H1 (cell line): Measurements from ENCODE around the gene NUP210L. TPM values are rescaled to one million over a fixed set of nuclear protein-coding genes. Genes with fewer than 3 reads are reported as not detected.

Experiments
- CTCF ChIA-PET: fragments of 300-600 bp; sonication (Branson Sonifier 250); formaldehyde crosslinking; loops from one replicate; lab custom pipeline; 2021; ENCODE audit not compliant: partially characterized antibody; lab: Charles Lee
- POLR2A ChIA-PET: fragments of 300-600 bp; sonication (Branson Sonifier 250); formaldehyde crosslinking; loops from one replicate; lab custom pipeline; 2021; ENCODE audit warnings: inconsistent platforms; ENCODE audit not compliant: partially characterized antibody; lab: Charles Lee
- DNase-seq, 2 experiments: peaks; one replicate each; pipeline versions ENCODE4 v3.0.0 to v3.0.0-alpha.2; 2010 to 2022; ENCODE audit warnings: low spot score in 2 of 2, low read depth in 1 of 2, mixed read lengths in 1 of 2
- FAIRE-seq: peaks from 2 replicates; lab custom pipeline; 2011; peaks lifted over from hg19 to GRCh38; lab: Jason Lieb, UNC
- H2AFZ ChIP-seq: 2 replicates; pipeline ENCODE4 v1.8.1; 2012; ENCODE audit warnings: low read length, inconsistent platforms
- H2AK5ac ChIP-seq: 2 replicates; pipeline ENCODE4 v1.6.1; 2013; ENCODE audit warnings: low read depth, low read length
- H2BK120ac ChIP-seq: replicated peaks from 2 replicates; pipeline ENCODE3; 2013; ENCODE audit warnings: low read depth, low read length, inconsistent platforms
- H2BK12ac ChIP-seq: 2 replicates; pipeline ENCODE4 v1.6.1; 2013; ENCODE audit warnings: low read depth, low read length
- H2BK15ac ChIP-seq: 2 replicates; pipeline ENCODE4 v1.6.1; 2013; ENCODE audit warnings: low read length
- H2BK20ac ChIP-seq: 2 replicates; pipeline ENCODE4 v1.6.1; 2013; ENCODE audit warnings: low read length
- H2BK5ac ChIP-seq: 2 replicates; pipeline ENCODE4 v1.6.1; 2013; ENCODE audit warnings: low read depth, low read length
- H3K14ac ChIP-seq: 2 replicates; pipeline ENCODE4 v1.6.1; 2013; ENCODE audit warnings: inconsistent platforms; ENCODE audit not compliant: insufficient read length
- H3K18ac ChIP-seq: 2 replicates; pipeline ENCODE4 v1.6.1; 2013; ENCODE audit warnings: low read length; ENCODE audit errors: extremely low read depth
- H3K23ac ChIP-seq: 2 replicates; pipeline ENCODE4 v1.6.1; 2013; ENCODE audit warnings: inconsistent platforms; ENCODE audit not compliant: insufficient read length
- H3K23me2 ChIP-seq: 2 replicates; pipeline ENCODE4 v1.6.1; 2013; ENCODE audit warnings: low read depth, low read length
- H3K27ac ChIP-seq: 2 replicates; pipeline ENCODE4 v1.6.1; 2011; ENCODE audit warnings: low read depth, low read length, inconsistent platforms
- H3K27me3 ChIP-seq, 4 experiments: replicated peaks in 1 of 4; 1 replicate in 1 of 4; 2 replicates in 3 of 4; pipeline versions ENCODE4 v1.6.1 to v1.8.1; 2011 to 2013; ENCODE audit warnings: low read length in 3 of 4, mild to moderate bottlenecking in 3 of 4, inconsistent platforms in 2 of 4, mixed read lengths in 2 of 4, moderate library complexity in 1 of 4; ENCODE audit not compliant: control insufficient read depth in 3 of 4, insufficient read depth in 3 of 4; ENCODE audit errors: extremely low read depth in 1 of 4
- H3K36me3 ChIP-seq, 4 experiments: 2 replicates each; pipeline versions ENCODE4 v1.6.1 to v1.8.1; 2011 to 2013; ENCODE audit warnings: mild to moderate bottlenecking in 4 of 4, low read length in 3 of 4, moderate library complexity in 2 of 4, control low read depth in 1 of 4, inconsistent platforms in 1 of 4; ENCODE audit not compliant: insufficient read depth in 4 of 4, control insufficient read depth in 2 of 4
- H3K4ac ChIP-seq: replicated peaks from 2 replicates; pipeline ENCODE3; 2013; ENCODE audit warnings: low read length, low read depth, mixed read lengths, inconsistent platforms; ENCODE audit not compliant: insufficient read length
- H3K4me1 ChIP-seq, 4 experiments: replicated peaks in 1 of 4; 1 replicate in 1 of 4; 2 replicates in 3 of 4; pipeline versions ENCODE4 v1.6.1 to v1.8.1; 2011 to 2013; ENCODE audit warnings: low read length in 3 of 4, inconsistent platforms in 2 of 4, mixed read lengths in 1 of 4; ENCODE audit not compliant: insufficient read depth in 4 of 4, control insufficient read depth in 3 of 4
- H3K4me2 ChIP-seq, 2 experiments: 2 replicates each; pipeline versions ENCODE4 v1.6.1 to v1.8.1; 2011 to 2013; ENCODE audit warnings: low read depth in 2 of 2, low read length in 2 of 2, control low read depth in 1 of 2, inconsistent platforms in 1 of 2, mild to moderate bottlenecking in 1 of 2; ENCODE audit not compliant: insufficient read depth in 1 of 2
- H3K4me3 ChIP-seq, 4 experiments: fragments of 200-600, 300-600 bp in 1 of 4; sonication (generic), shearing (Covaris generic), sonication (Bioruptor Twin) in 1 of 4; 2 replicates each; pipeline versions ENCODE4 v1.5.1 to v1.8.1; 2011 to 2016; ENCODE audit warnings: low read length in 4 of 4, low read depth in 3 of 4, control low read depth in 2 of 4, inconsistent platforms in 2 of 4, mild to moderate bottlenecking in 2 of 4, mixed read lengths in 1 of 4, moderate library complexity in 1 of 4; ENCODE audit not compliant: insufficient read depth in 2 of 4; ENCODE audit errors: extremely low read depth in 1 of 4
- H3K56ac ChIP-seq: replicated peaks from 2 replicates; pipeline ENCODE3; 2013; ENCODE audit warnings: low read depth, mild to moderate bottlenecking, mixed read lengths, low read length, inconsistent platforms; ENCODE audit not compliant: insufficient read length
- H3K79me1 ChIP-seq: 2 replicates; pipeline ENCODE4 v1.6.1; 2013; ENCODE audit warnings: low read depth, low read length, control low read depth
- H3K79me2 ChIP-seq, 2 experiments: 2 replicates each; pipeline versions ENCODE4 v1.6.1 to v1.8.1; 2012 to 2013; ENCODE audit warnings: low read length in 2 of 2, mild to moderate bottlenecking in 2 of 2, inconsistent platforms in 1 of 2; ENCODE audit not compliant: insufficient read depth in 2 of 2, control insufficient read depth in 1 of 2
- H3K9ac ChIP-seq, 4 experiments: replicated peaks in 1 of 4; 1 replicate in 1 of 4; 2 replicates in 3 of 4; pipeline versions ENCODE4 v1.6.1 to v1.8.1; 2011 to 2013; ENCODE audit warnings: low read depth in 3 of 4, low read length in 3 of 4, control low read depth in 2 of 4, mild to moderate bottlenecking in 2 of 4, moderate library complexity in 2 of 4, inconsistent platforms in 1 of 4; ENCODE audit errors: extremely low read depth in 1 of 4
- H3K9me3 ChIP-seq, 2 experiments: 2 replicates each; pipeline versions ENCODE4 v1.6.1 to v1.8.1; 2012 to 2013; ENCODE audit warnings: mild to moderate bottlenecking in 2 of 2, moderate library complexity in 2 of 2, control low read depth in 1 of 2, inconsistent platforms in 1 of 2, low read depth in 1 of 2, low read length in 1 of 2, mixed read lengths in 1 of 2; ENCODE audit not compliant: insufficient read depth in 2 of 2
- H4K20me1 ChIP-seq, 2 experiments: replicated peaks in 1 of 2; 2 replicates each; pipeline versions ENCODE3 to v1.8.1; 2011 to 2013; ENCODE audit warnings: inconsistent platforms in 2 of 2, low read length in 2 of 2, mild to moderate bottlenecking in 1 of 2; ENCODE audit not compliant: insufficient read depth in 2 of 2, control insufficient read depth in 1 of 2
- H4K5ac ChIP-seq: 2 replicates; pipeline ENCODE4 v1.6.1; 2013; ENCODE audit warnings: low read length, low read depth, mixed read lengths, inconsistent platforms; ENCODE audit not compliant: insufficient read length
- H4K8ac ChIP-seq: 2 replicates; pipeline ENCODE4 v1.8.0; 2013; ENCODE audit warnings: mild to moderate bottlenecking, moderate library complexity, low read length, inconsistent platforms; ENCODE audit not compliant: insufficient read depth; ENCODE audit errors: extremely low read depth
- H4K91ac ChIP-seq: replicated peaks from 2 replicates; pipeline ENCODE3; 2013; ENCODE audit warnings: low read length, mixed read lengths, inconsistent platforms; ENCODE audit not compliant: insufficient read length
- ATF2 ChIP-seq: IDR thresholded peaks from 2 replicates; pipeline ENCODE4 v1.6.1; 2012; ENCODE audit warnings: low read length, inconsistent platforms
- CBX5 ChIP-seq: fragments of 300-800, 300-1000 bp; sonication (generic); IDR thresholded peaks from 2 replicates; pipeline ENCODE4 v1.7.1; 2016; ENCODE audit warnings: antibody characterized with exemption, low read length, low read depth
- CBX8 ChIP-seq: fragments of 300-800, 300-1000 bp; sonication (generic); IDR thresholded peaks from 2 replicates; pipeline ENCODE4 v1.7.1; 2016; ENCODE audit warnings: low read depth, low read length, borderline replicate concordance
- CHD1 ChIP-seq: IDR thresholded peaks from 2 replicates; pipeline ENCODE4 v1.6.1; 2012; ENCODE audit warnings: low read depth, low read length, improper control_type of control experiment
- CHD2 ChIP-seq: IDR thresholded peaks from 2 replicates; pipeline ENCODE4 v1.6.1; 2012; ENCODE audit warnings: low read length, improper control_type of control experiment
- HDAC6 ChIP-seq: IDR thresholded peaks from one replicate; pipeline ENCODE4 v1.7.1; 2012; ENCODE audit warnings: low read depth, mild to moderate bottlenecking, inconsistent platforms, low read length, moderate library complexity
- JUN ChIP-seq: IDR thresholded peaks from 2 replicates; pipeline ENCODE4 v1.6.1; 2011; ENCODE audit warnings: low read depth, mild to moderate bottlenecking, improper control_type of control experiment, low read length
- RNF2 ChIP-seq: fragments of 200-900, 300-1000 bp; sonication (generic); IDR thresholded peaks from 2 replicates; pipeline ENCODE4 v1.7.1; 2016; ENCODE audit warnings: borderline replicate concordance, low read depth, mild to moderate bottlenecking, antibody characterized with exemption, low read length; ENCODE audit not compliant: poor library complexity, severe bottlenecking; ENCODE audit errors: missing control alignments
- SAP30 ChIP-seq: fragments of 300-600 bp; sonication (generic); IDR thresholded peaks from 2 replicates; pipeline ENCODE4 v1.7.1; 2012; ENCODE audit warnings: low read length, moderate library complexity, mild to moderate bottlenecking, inconsistent platforms; ENCODE audit not compliant: insufficient read depth, insufficient replicate concordance
- SUZ12 ChIP-seq: fragments of 200-600 bp; sonication (generic); IDR thresholded peaks from 2 replicates; pipeline ENCODE4 v1.6.1; 2012; ENCODE audit warnings: mild to moderate bottlenecking, inconsistent platforms, low read length, moderate library complexity, mixed read lengths
- USF2 ChIP-seq: IDR thresholded peaks from 2 replicates; pipeline ENCODE4 v1.6.1; 2011; ENCODE audit warnings: low read length, improper control_type of control experiment
- WGBS, 2 experiments: shearing (Covaris generic) in 1 of 2; methylation state at CpG; one replicate each; pipeline versions ENCODE4 v1.1.6 to v1.1.7; 2013 to 2015; ENCODE audit warnings: low lambda C conversion rate in 2 of 2, mixed read lengths in 2 of 2, inconsistent platforms in 1 of 2, low coverage in 1 of 2, missing lambda C conversion rate in 1 of 2; ENCODE audit not compliant: insufficient replicate concordance in 2 of 2, insufficient coverage in 1 of 2, insufficient read length in 1 of 2; ENCODE audit errors: extremely low coverage in 1 of 2, missing lambda C conversion rate in 1 of 2; 5-methylcytosine and 5-hydroxymethylcytosine counted together
- polyA plus RNA-seq, 7 experiments: library from polyadenylated mRNA; depleted of rRNA in 3 of 7; stranded (reverse) in 5 of 7; unstranded in 2 of 7; fragments of >200 nt in 5 of 7; fragments of 200-250 nt in 2 of 7; gene quantifications; 1 replicate in 5 of 7; 2 replicates in 1 of 7; 4 replicates in 1 of 7; pipeline versions ENCODE4 v1.2.1 to v1.2.3, GENCODE V29; 2011 to 2013; ENCODE audit warnings: missing spikeins in 2 of 7, mixed read lengths in 2 of 7
- total RNA-seq: library from RNA; stranded (reverse); fragmentation: NEBNext Ultra II Directional; extraction: Animal tissue kit (Norgen Biotek cat#: 25700); gene quantifications from 2 replicates; pipeline ENCODE4 v1.2.1, GENCODE V29; 2021

The NUP210L gene
- total and polyA plus RNA-seq, 2 of the 8 experiments (the other 6 are each of a cell fraction or from before 2014, with no cell fraction given) = not detected

- Histone ChIP-seq H3K79me1 (no peaks in the 10 kb centered on the region), H3K27ac (no peak overlapping the region), H2AK5ac (no peak overlapping the region), H3K23ac (no peak overlapping the region), H3K18ac (no peak overlapping the region), H2AFZ (no peak overlapping the region), H3K4ac (no peak overlapping the region), H3K36me3 (no peaks in the 10 kb centered on the region), H3K79me2 (no peaks in the 10 kb centered on the region), H2BK15ac (no peak overlapping the region), H3K14ac (no peak overlapping the region), H3K56ac (no peak overlapping the region), H4K91ac (no peak overlapping the region), H3K27me3 (no peaks in the 10 kb centered on the region), H3K4me1 (no peaks in the 10 kb centered on the region), H3K9ac (no peak overlapping the region), H2BK12ac (no peak overlapping the region), H2BK5ac (no peak overlapping the region), H3K4me3 (no peak overlapping the region), H4K20me1 (no peaks in the 10 kb centered on the region), H3K9me3 (no peaks in the 10 kb centered on the region), H4K5ac (no peak overlapping the region), H4K8ac (no peak overlapping the region), H2BK120ac (no peak overlapping the region), H3K23me2 (no peaks in the 10 kb centered on the region), H3K4me2 (no peak overlapping the region), H2BK20ac (no peak overlapping the region)
- no peak for FAIRE-seq
- 86% methylated on average over 2 of the region's 2 CpGs; no CpG with 5 or more reads in 1 of the 2 experiments for WGBS, 2 experiments
- POLR2A ChIA-PET = interaction anchor here (0.7 to 0.8 kb wide), 2 partner anchors 33 to 166 kb away, joined by 3 read pairs; no protein-coding TSS in a partner anchor
- CTCF ChIA-PET = interaction anchor here (0.5 kb wide), 1 partner anchor 53 kb away, joined by 4 read pairs; no protein-coding TSS in a partner anchor
- no peak for DNase-seq
- TF ChIP-seq SUZ12 (no peak), HDAC6 (no peak), JUN (no peak), CBX5 (no peak), SAP30 (no peak), CHD1 (no peak), CHD2 (no peak), CBX8 (no peak), USF2 (no peak), ATF2 (no peak), RNF2 (no peak)
Measured at GRCh38 chr1:154097873-154098272, 57.0 kb downstream of the NUP210L start.
